Measurements from ENCODE around the gene VAPA. TPM values are rescaled to one million over a fixed set of nuclear protein-coding genes. Genes with fewer than 3 reads are reported as not detected.

The VAPA gene, protein sequence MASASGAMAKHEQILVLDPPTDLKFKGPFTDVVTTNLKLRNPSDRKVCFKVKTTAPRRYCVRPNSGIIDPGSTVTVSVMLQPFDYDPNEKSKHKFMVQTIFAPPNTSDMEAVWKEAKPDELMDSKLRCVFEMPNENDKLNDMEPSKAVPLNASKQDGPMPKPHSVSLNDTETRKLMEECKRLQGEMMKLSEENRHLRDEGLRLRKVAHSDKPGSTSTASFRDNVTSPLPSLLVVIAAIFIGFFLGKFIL
- total RNA-seq, result 203 and 225 TPM in 2 replicates

DNA sequence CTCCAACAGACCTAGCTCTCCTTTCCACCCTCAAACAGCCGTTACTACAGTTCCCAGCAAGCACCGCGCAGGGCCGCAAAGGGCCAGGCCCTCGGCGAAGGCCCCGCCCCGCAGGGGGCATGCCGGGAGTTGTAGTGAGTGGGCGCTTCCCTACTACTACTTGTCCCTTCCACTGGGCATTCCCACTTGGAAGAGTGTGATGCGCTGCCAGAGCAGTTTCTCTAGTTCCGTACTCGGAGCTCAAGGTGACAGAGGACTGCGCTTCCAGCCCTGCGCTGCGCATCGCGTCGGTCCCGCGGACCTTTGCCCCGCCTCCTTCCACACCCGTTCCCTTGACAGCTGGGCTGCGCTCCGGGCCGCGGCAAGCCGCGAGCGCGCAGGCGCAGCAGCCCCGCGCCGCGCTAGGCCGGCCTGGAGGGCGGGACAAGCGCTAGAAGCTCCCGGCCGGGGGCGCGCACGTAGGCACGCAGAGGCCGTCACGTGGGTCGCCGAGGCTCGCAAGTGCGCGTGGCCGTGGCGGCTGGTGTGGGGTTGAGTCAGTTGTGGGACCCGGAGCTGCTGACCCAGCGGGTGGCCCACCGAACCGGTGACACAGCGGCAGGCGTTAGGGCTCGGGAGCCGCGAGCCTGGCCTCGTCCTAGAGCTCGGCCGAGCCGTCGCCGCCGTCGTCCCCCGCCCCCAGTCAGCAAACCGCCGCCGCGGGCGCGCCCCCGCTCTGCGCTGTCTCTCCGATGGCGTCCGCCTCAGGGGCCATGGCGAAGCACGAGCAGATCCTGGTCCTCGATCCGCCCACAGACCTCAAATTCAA, at the start of gene VAPA:
TSS of gene VAPA (plus strand) at position 491 of the 808 bp plus-strand sequence. CDS start at position 732, 241 bp downstream.

DNA sequence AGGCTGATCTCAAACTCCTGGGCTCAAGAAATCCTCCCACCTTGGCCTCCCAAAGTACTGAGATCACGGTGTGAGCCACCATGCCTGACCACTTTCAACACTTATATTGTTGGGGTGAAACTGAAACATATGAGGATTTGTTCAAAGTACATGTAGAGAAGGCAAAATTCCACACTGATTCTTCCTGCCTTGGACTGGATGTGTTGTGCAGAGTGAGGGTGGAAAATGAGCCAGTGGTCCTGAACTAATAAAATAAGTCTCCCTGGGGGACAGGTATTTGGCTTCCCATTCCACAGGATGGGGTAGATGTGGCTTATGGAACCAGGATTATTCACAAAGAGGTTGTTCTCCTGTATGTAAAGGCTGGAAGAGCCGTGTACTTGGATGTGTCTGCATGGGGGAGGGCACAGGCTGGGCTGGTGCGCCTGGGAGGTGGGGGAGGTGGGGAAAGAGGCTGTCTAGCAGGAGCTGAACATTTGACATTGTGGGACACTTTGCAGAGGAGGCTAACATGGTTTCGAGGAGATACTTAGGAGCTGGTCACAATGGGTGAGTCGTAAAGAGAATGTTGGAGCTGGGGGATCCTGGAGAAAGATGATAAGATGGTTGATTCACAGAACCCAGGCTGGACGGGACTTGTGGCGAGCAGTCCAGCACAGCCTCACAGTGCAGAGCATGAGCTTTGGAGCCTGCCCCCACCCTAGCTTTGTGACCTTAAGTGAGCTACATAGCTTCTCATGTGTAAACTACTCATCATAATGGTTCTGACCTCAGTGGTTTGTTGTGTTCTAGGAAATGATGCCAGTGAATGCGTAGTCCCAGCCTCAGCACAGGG, 28.4 kb upstream of the VAPA start, which contains the start of gene TXNDC2:
TSS of gene TXNDC2 (plus strand) at position 804 of the 835 bp plus-strand sequence. CDS start 708 bp downstream, outside the sequence.

Other genes starting within 250 kb of the VAPA start
- gene RAB31, start 205.7 kb upstream of the VAPA start, total RNA-seq, result 22.7 and 24.9 TPM in 2 replicates
- gene TXNDC2, start 28.0 kb upstream of the VAPA start, total RNA-seq, result under 0.01 TPM in 1 of 2 replicates, not detected in the other